Cardiac muscle cell (in vitro differentiated cells and primary cell): ENCODE data around the gene IFITM5. TPM values are rescaled to one million over a fixed set of nuclear protein-coding genes. Genes with fewer than 3 reads are reported as not detected.

Source experiments
- DNase-seq, 2 donors: peaks; one replicate each; pipeline versions ENCODE4 v3.0.0 to v3.0.0-alpha.2; 2010 to 2017; ENCODE audit warnings: low read depth in 1 of 2, low spot score in 1 of 2
- H3K27ac ChIP-seq: fragments of 200-600 bp; sonication (generic); 2 replicates; pipeline ENCODE4 v1.5.1; 2016
- H3K27me3 ChIP-seq: fragments of 200-600 bp; sonication (generic); 2 replicates; pipeline ENCODE4 v1.6.0; 2016; ENCODE audit warnings: control low read depth
- H3K36me3 ChIP-seq: fragments of 200-600 bp; sonication (generic); 2 replicates; pipeline ENCODE4 v1.5.1; 2016; ENCODE audit warnings: control low read depth
- H3K4me1 ChIP-seq: fragments of 200-600 bp; sonication (generic); 2 replicates; pipeline ENCODE4 v1.8.1; 2017; ENCODE audit warnings: low read depth, mild to moderate bottlenecking, mixed run types
- H3K4me3 ChIP-seq: fragments of 200-600 bp; sonication (generic); 2 replicates; pipeline ENCODE4 v1.5.1; 2016; ENCODE audit warnings: mild to moderate bottlenecking
- H3K9me3 ChIP-seq: fragments of 200-600 bp; sonication (generic); 2 replicates; pipeline ENCODE4 v1.5.1; 2017; ENCODE audit warnings: low read depth, mild to moderate bottlenecking, control low read depth
- CTCF ChIP-seq: IDR thresholded peaks from 2 replicates; pipeline ENCODE4 v1.5.1; 2012; ENCODE audit warnings: low read depth, mild to moderate bottlenecking, low read length
- polyA plus RNA-seq: library from polyadenylated mRNA; unstranded; fragments of >200 nt; fragmentation: Nextera tagmentation; extraction: Ambion mirVana; gene quantifications from 2 replicates; pipeline ENCODE4 v1.2.1, GENCODE V29; 2016
- total RNA-seq: library from RNA; depleted of rRNA; stranded (reverse); fragments of >200 nt; gene quantifications from 2 replicates; pipeline ENCODE4 v1.2.3, GENCODE V29; 2016

The IFITM5 gene
- total and polyA plus RNA-seq, 2 experiments from 2014 or later, result not detected

GRCh38 chr11:284105-285020 is 15.0 kb downstream of the IFITM5 start:
- Histone ChIP-seq H3K9me3 (no peaks in the 10 kb centered on the region), H3K27me3 (peaks cover 52% of the 10 kb centered on the region), H3K4me3 (no peak overlapping the region), H3K27ac (no peak overlapping the region), H3K36me3 (no peaks in the 10 kb centered on the region), H3K4me1 (no peaks in the 10 kb centered on the region)
- no peak for DNase-seq
- no peak for TF ChIP-seq CTCF

- Histone ChIP-seq H3K4me3 (no peak overlapping the region), H3K27me3 (peaks cover 60% of the 10 kb centered on the region), H3K36me3 (no peaks in the 10 kb centered on the region), H3K27ac (no peak overlapping the region), H3K4me1 (no peaks in the 10 kb centered on the region), H3K9me3 (no peaks in the 10 kb centered on the region)
- no peak for DNase-seq
- TF ChIP-seq CTCF, result no peak
Observed at GRCh38 chr11:283405-284104, 15.8 kb downstream of the IFITM5 start.

- H3K4me3 ChIP-seq, result no peak overlapping the region
- H3K27me3 ChIP-seq, result peaks cover 60% of the 10 kb centered on the region
- DNase-seq, result no peak
- H3K36me3 ChIP-seq, result no peaks in the 10 kb centered on the region
- no peak for TF ChIP-seq CTCF
- H3K27ac ChIP-seq, result no peak overlapping the region
- H3K4me1 ChIP-seq, result no peaks in the 10 kb centered on the region
- no peaks in the 10 kb centered on the region for H3K9me3 ChIP-seq
Observed at GRCh38 chr11:282630-283360, 16.5 kb downstream of the IFITM5 start.

GRCh38 chr11:282171-282570 is 17.2 kb downstream of the IFITM5 start:
- H3K27me3 ChIP-seq, result peaks cover 58% of the 10 kb centered on the region

More at GRCh38 chr11:282171-282570, 17.2 kb downstream of the IFITM5 start:
- Histone ChIP-seq H3K4me1 (no peaks in the 10 kb centered on the region), H3K9me3 (no peaks in the 10 kb centered on the region), H3K4me3 (no peak overlapping the region), H3K27ac (no peak overlapping the region), H3K36me3 (no peaks in the 10 kb centered on the region)
- no peak for TF ChIP-seq CTCF
- no peak for DNase-seq
